NCI-H1930 (cell line): ENCODE measurements around the gene GATA5.

Source experiments
- DNase-seq, 2 experiments: peaks; one replicate each; lab custom pipeline; 2025; lab: John Stamatoyannopoulos, UW

Gene GATA5

GRCh38 chr20:62487561-62488354, 12.0 kb upstream of the GATA5 start:
- no peak for DNase-seq

GRCh38 chr20:62487118-62487517, 11.3 kb upstream of the GATA5 start:
- DNase-seq, result no peak

DNA sequence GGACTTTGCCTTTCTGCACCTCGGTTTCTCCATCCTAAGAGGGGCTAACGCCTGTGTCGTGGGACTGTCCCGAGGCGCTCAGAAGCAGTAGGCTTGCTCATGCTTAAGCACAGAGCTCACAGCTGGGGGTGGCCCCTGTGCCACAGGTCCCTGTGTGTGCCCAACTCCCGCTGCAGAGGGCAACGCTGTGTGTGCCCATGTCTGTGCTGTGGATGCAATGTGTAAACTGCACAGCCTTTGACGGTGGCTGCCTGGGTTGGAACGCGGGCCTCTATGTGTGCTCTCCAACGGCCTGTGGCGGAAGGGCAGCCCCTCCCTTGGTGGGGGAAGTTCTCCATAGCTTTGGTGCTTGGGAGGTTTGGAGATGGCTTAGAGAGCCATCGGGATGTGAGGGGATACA, 10.7 kb upstream of the GATA5 start:
- DNase-seq, result no peak

GRCh38 chr20:62485701-62486089, 9.9 kb upstream of the GATA5 start:
- no peak for DNase-seq

DNA sequence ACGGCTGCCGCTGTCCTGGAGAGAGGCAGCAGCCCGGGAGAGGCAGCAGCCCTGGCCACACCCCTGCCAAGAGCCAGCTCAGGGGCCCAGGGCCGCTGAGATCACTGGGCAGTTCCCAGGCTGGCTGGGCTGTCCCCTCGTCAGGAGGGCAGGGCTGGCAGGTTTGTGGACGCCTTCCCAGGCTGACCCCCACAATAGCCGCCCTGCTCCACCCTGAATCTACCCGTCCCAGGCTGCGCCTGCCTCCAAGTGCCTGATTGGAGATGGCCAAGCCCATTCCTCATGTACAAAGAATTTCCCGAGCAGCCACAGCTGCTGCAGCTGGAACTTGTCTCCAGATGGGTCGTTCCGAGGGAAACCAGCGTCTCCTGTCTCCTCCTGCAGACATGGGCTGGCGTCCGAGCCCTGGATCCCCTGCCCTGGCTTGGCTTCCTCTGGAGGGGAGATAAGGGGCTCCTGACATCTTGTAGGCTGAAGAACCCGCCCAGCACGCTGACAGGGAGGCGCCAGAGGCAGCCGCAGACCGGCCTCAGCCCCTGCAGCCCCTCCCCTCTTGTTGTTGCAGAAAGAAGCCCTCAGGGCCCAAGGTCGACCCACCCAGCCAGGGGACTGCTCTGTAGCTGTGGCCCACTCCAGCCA, 9.4 kb upstream of the GATA5 start:
- no peak for DNase-seq

- no peak for DNase-seq
Observed at GRCh38 chr20:62484478-62484877, 8.7 kb upstream of the GATA5 start.

DNA sequence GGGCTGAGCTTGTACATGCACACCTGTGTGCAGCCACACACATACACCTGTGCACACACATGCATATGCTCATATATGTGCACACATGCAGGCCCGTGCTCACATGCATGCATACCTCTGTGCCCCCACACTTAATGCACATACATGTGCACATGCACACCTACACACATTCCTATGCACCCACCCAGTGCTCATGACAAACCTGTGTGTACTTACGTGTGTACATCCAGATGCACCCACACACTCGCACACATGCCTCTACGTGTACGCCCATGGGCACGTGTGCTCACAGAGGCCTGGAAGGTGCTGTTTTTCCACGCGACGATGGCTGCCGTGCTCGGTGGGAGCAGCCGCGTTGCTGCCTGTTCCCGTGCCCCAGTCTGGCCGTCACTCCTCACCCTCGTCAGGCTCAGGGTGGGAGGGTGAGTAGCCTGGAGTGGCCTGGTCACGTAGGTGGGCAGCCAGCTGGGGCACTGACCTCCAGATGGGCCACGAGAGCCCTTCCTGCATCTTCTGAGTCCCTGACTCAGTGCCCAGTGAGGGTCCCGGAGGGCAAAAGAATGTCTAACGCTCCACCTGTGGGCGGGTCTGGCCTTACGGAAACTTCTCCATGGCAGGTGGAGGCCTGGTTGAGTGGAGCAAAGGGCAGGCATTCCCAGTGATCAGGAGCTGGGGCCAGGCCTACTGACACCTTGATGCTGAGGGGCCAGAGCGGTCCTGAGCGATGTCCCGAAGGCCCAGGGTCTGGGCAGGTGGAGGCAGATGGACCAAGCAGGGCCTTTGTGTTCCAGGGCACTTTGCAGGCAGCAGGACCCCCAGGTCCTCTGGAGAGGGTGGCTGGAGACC, 8.0 kb upstream of the GATA5 start:
- no peak for DNase-seq

- DNase-seq, result no peak
Observed at GRCh38 chr20:62482974-62483373, 7.2 kb upstream of the GATA5 start.

DNA sequence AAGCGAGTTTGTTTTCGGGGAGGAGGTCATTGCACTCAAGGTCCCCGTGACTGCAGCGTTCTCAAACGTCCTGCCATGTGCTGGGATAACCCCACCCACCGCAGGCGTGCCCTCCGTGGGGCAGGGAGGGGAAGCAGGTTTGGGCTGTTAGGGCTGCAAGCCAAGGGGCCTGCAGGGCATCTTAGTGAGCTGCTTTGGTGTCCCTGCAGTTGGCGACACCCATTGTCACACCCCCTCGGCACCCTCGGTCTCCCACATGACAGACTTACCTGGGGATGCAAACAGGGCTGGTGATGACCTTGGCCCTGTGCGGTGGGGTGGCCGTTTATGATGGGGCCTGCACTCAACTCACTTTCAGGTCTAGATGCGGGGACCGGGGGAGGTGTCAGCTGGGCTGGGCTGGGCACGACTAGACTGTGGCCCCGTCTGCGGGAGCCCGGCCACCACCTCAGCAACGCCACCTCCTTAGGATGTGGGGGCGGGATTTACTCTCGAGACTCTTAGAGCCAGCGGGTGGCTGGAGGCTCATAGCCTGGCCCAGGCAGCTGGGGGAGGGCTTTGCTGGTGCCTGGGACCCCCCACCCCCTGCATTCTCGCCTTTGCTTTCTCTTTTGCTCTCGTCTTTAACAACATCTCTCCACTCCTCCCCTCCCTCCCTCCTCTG, 6.5 kb upstream of the GATA5 start:
- no peak for DNase-seq

- no peak for DNase-seq
Observed at GRCh38 chr20:62481425-62482145, 5.8 kb upstream of the GATA5 start.

DNA sequence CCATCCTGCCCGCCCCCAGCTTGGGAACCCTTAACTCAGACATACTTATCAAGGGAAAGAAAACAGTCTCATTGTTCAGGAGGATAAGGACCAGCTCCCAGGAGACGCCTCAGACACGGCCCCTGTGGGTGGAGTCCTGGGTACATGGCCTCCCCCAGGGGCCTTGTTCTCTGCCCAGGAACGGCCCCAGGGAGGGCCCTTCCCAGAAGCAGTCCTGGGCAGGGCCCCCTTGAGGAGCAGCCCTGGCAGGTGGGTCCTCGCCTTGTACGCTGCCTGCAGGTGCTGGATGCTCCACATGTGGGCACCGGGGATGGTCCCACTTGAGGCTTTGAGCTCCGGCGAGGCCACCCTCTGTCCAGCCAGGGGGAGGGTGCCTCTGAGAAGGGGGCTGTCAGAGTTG, 4.5 kb upstream of the GATA5 start:
- DNase-seq, result no peak

DNA sequence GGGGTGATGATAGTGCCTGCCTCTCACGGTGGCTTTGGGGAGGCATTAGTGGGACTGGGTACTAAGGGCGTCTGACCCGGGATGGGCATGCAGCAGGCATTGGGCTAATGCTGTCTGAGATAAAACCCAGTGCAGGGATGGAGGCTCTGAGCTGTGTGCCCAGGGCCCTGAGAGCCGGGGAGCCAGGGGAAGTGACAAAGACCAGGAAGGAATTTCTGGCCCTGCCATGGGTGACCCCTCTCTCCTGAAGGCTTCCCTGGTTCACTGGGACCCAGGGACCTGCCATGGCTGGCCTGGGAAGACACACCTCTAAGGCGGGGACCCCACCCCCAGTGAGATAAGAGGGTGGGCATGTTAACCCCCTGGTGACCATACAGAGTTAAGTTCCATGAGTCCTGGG, 3.9 kb upstream of the GATA5 start:
- no peak for DNase-seq

DNA sequence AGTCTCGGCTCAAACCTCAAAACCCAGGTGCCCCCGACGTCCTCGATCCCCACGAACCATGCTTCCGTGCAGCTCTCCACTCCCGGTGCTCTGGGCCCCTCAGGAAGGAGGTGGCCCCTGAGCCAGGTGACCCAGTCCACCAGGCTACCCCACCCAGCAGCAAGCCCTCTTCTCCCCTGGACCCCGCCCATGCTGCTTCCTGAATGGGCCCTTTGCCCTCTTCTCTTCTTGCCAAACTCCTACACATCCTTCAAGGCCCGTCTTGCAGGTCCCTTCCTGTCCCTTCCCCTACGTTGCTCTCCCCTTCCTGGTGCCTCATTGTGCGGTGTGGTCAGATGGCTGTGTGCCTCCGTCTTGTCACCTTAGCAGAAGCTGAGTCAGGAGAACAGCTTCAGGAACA, 3.4 kb upstream of the GATA5 start:
- DNase-seq, result no peak

DNA sequence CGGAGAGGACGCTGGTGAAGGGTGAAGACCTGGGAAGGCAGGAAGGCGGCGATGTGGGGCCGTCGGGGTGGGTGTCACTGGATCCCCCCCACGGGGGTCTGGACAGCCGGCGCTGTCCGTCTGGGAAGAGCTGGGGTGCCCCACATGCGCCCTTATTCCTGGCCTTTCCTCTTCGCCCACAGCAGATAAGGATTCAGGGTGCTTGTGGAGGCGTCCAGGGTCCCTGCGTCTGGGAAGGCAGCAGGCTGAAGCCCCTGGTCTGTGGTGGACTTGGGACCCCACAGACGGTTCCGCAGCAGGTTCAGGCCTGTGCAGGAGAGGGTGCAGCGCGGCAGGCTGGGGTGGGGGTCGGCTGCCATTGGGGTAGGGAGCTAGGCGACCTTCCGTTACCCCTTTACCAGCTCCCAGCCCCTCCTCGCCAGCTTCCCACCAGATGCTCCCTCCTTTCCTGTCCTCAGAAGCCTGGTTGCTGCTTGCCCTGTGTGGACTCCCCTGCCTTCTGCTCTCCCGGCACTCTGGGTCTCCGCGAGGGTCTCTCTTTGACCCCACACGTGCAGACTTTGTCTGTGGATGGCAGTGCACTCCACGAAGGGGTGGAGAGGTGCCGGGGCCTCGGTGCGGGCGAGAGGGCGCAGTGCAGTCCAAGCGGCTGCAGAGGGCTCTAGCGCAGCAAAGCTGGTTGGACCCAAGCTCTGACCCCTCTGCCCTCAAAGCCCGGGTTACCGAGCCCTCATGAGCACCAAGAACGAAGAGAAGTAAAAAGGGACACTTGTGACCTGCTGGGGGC, 2.1 kb upstream of the GATA5 start:
- no peak for DNase-seq

GRCh38 chr20:62476056-62476838, 452 bp upstream of the GATA5 start:
- DNase-seq, result no peak

- no peak for DNase-seq
Observed at GRCh38 chr20:62475027-62475771, 596 bp downstream of the GATA5 start.

- DNase-seq, result no peak
Observed at GRCh38 chr20:62474604-62475026, 1.2 kb downstream of the GATA5 start.

DNA sequence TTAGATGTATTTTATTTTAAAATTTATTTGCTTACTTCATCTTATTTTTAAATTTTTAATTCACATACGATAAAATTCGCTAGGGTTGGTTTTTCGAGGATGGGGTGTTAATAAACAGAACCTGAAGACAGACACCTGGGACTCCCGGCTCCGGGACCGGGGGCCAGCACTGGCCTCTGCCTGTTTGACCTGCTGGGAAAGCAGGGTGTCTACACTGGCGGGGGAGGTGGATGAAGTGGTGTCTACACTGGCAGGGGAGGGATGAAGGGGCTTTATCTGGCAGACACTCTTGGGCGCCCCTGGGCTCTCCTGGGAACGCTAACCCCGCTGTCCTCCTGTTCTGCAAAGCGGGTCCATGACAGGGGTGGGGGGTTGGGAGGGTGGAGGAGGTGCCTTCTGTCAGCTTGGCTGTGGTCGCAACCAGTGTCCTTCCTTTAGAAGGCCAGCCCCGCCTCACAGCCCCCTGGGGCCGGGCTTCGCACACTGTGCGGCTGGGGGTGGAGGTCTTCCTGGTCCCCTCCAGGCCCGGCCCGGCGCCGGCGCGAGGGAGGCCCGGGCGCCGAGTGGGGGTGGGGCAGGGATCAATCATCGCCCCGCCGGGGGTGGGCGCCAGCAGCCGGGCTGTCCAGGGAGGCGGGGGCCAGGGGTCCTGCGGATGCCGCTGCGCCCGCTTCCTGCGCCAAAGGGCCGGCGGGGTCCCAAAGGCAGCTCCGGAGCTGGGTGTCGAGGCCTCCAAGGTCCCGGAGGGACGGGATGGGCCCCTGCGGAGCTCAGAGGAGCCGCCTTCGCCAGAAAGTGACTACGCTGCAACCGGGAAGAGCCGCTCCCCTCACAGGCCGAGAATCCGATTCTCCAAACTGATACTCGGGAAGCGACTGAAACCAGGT, 1.8 kb downstream of the GATA5 start:
- no peak for DNase-seq
